NB4 (cell line): ENCODE data around the gene SEL1L2.

Experiments
- CTCF ChIP-seq: IDR thresholded peaks from one replicate; pipeline ENCODE4 v1.5.1; 2012; ENCODE audit warnings: low read depth, low read length
- POLR2A ChIP-seq: IDR thresholded peaks from 2 replicates; pipeline ENCODE4 v1.6.1; 2011; ENCODE audit warnings: mild to moderate bottlenecking; ENCODE audit not compliant: insufficient read length; ENCODE audit errors: extremely low read depth

GRCh38 chr20:13953227-13953626 lies 37.2 kb downstream of the SEL1L2 start:
- TF ChIP-seq CTCF, result peak; percentile 45
- no peak for TF ChIP-seq POLR2A
